PFSK-1 (cell line): ENCODE results near the gene ANKH.

Experiments used
- FOXP2 ChIP-seq: optimal IDR thresholded peaks from 2 replicates; pipeline ENCODE3; 2011; ENCODE audit warnings: borderline replicate concordance, control low read depth, inconsistent platforms; ENCODE audit not compliant: insufficient read depth; ENCODE audit errors: extremely low read length, extremely low read depth
- POLR2AphosphoS5 ChIP-seq: IDR thresholded peaks from 2 replicates; pipeline ENCODE4 v1.6.1; 2012; ENCODE audit warnings: low read depth, mild to moderate bottlenecking, control low read depth, low read length, moderate library complexity
- REST ChIP-seq, 2 experiments: IDR thresholded peaks; 2 replicates each; pipeline versions ENCODE4 v1.6.1 to v1.8.0; 2011 to 2012; ENCODE audit warnings: low read depth in 2 of 2, low read length in 2 of 2, control low read depth in 1 of 2, inconsistent platforms in 1 of 2, mild to moderate bottlenecking in 1 of 2, moderate library complexity in 1 of 2; ENCODE audit not compliant: insufficient read depth in 1 of 2
- SIN3A ChIP-seq: IDR thresholded peaks from 2 replicates; pipeline ENCODE4 v1.6.1; 2012; ENCODE audit warnings: mild to moderate bottlenecking, low read length, moderate library complexity, borderline replicate concordance; ENCODE audit not compliant: insufficient read depth
- TAF1 ChIP-seq: IDR thresholded peaks from 2 replicates; pipeline ENCODE4 v1.6.1; 2012; ENCODE audit warnings: low read length, control low read depth, borderline replicate concordance; ENCODE audit not compliant: insufficient read depth

The ANKH gene

GRCh38 chr5:14716755-14717752 is 154.5 kb downstream of the ANKH start:
- TF ChIP-seq POLR2AphosphoS5 (no peak), SIN3A (no peak), FOXP2 (no peak), REST (IDR thresholded peaks at IDR 0.05; ENCODE audit: insufficient read depth in 1 of 2, low read depth in 2 of 2, low read length in 2 of 2) (no peak), TAF1 (no peak)

GRCh38 chr5:14715481-14715880 is 156.1 kb downstream of the ANKH start:
- no peak for TF ChIP-seq SIN3A
- TF ChIP-seq REST (IDR thresholded peaks at IDR 0.05; ENCODE audit: insufficient read depth in 1 of 2, low read depth in 2 of 2, low read length in 2 of 2), result no peak
- no peak for TF ChIP-seq POLR2AphosphoS5
- no peak for TF ChIP-seq FOXP2
- TF ChIP-seq TAF1, result no peak

GRCh38 chr5:14714706-14715105 is 156.9 kb downstream of the ANKH start:
- TF ChIP-seq SIN3A (no peak), TAF1 (no peak), POLR2AphosphoS5 (no peak), REST (IDR thresholded peaks at IDR 0.05; ENCODE audit: insufficient read depth in 1 of 2, low read depth in 2 of 2, low read length in 2 of 2) (no peak), FOXP2 (no peak)

- TF ChIP-seq TAF1 (no peak), REST (IDR thresholded peaks at IDR 0.05; ENCODE audit: insufficient read depth in 1 of 2, low read depth in 2 of 2, low read length in 2 of 2) (no peak), SIN3A (no peak), FOXP2 (no peak), POLR2AphosphoS5 (no peak)
Observed at GRCh38 chr5:14713476-14714390, 157.8 kb downstream of the ANKH start.
